DMS53 (cell line): ENCODE data around the gene ATP2A3.

Experiments
- DNase-seq: peaks from one replicate; lab custom pipeline; 2025; lab: John Stamatoyannopoulos, UW

Gene ATP2A3

GRCh38 chr17:3964203-3965117, at the start of gene ATP2A3:
TSS of gene ATP2A3 (minus strand) at chr17:3964437. CDS start at chr17:3964291, 146 bp downstream.
- DNase-seq, result peak; percentile 72

- no peak for DNase-seq
These were observed 46.5 kb upstream of the ATP2A3 start for GRCh38 chr17:4010754-4011153.

- no peak for DNase-seq
These were observed 45.0 kb upstream of the ATP2A3 start for GRCh38 chr17:4009186-4009785.

GRCh38 chr17:4008441-4009185, 44.4 kb upstream of the ATP2A3 start:
- no peak for DNase-seq

- DNase-seq, result no peak
These were observed 43.8 kb upstream of the ATP2A3 start for GRCh38 chr17:4008082-4008435.

- DNase-seq, result no peak
These were observed 43.3 kb upstream of the ATP2A3 start for GRCh38 chr17:4007346-4008081.

GRCh38 chr17:4006745-4007211, 42.5 kb upstream of the ATP2A3 start:
- no peak for DNase-seq

GRCh38 chr17:4006165-4006589, 41.9 kb upstream of the ATP2A3 start:
- DNase-seq, result no peak

GRCh38 chr17:4005296-4006164, 41.3 kb upstream of the ATP2A3 start:
- DNase-seq, result no peak

- peak; percentile 88 for DNase-seq
These were observed 40.5 kb upstream of the ATP2A3 start for GRCh38 chr17:4004517-4005295.

GRCh38 chr17:4003501-4004421, 39.5 kb upstream of the ATP2A3 start:
- DNase-seq, result peak; percentile 72

GRCh38 chr17:4003131-4003500, 38.9 kb upstream of the ATP2A3 start:
- DNase-seq, result no peak

GRCh38 chr17:4001048-4001590, 36.9 kb upstream of the ATP2A3 start:
- no peak for DNase-seq

- DNase-seq, result no peak
These were observed 34.2 kb upstream of the ATP2A3 start for GRCh38 chr17:3998436-3998835.

- no peak for DNase-seq
These were observed 30.8 kb upstream of the ATP2A3 start for GRCh38 chr17:3995067-3995466.

GRCh38 chr17:3994221-3994576, 30.0 kb upstream of the ATP2A3 start:
- no peak for DNase-seq

- no peak for DNase-seq
These were observed 29.4 kb upstream of the ATP2A3 start for GRCh38 chr17:3993493-3994220.

- no peak for DNase-seq
These were observed 28.1 kb upstream of the ATP2A3 start for GRCh38 chr17:3992370-3992769.
